HepG2 (cell line): ENCODE measurements around the gene CD4. TPM values are rescaled to one million over a fixed set of nuclear protein-coding genes. Genes with fewer than 3 reads are reported as not detected.
A peak's percentile ranks its signal among the peaks of the same experiment; 100 is the strongest.

Experiments
- MLX ChIP-seq: IDR thresholded peaks from 2 replicates; pipeline ENCODE4 v1.6.1; 2016
- NR0B2 ChIP-seq: sonication (generic); formaldehyde crosslinking; IDR thresholded peaks from 2 replicates; pipeline ENCODE4 v1.4.0; 2020; ENCODE audit warnings: mild to moderate bottlenecking, missing genetic modification reagents
- PHF21A ChIP-seq: sonication (generic); formaldehyde crosslinking; IDR thresholded peaks from 2 replicates; pipeline ENCODE4 v1.5.0; 2020; ENCODE audit warnings: mild to moderate bottlenecking, missing genetic modification reagents
- POLR2A ChIP-seq, 2 experiments: IDR thresholded peaks; 2 replicates each; pipeline ENCODE4 v1.6.1; 2011; ENCODE audit warnings: low read depth in 2 of 2, low read length in 2 of 2, mild to moderate bottlenecking in 1 of 2, moderate library complexity in 1 of 2; ENCODE audit not compliant: insufficient read depth in 1 of 2
- RFXANK ChIP-seq: IDR thresholded peaks from 2 replicates; pipeline ENCODE4 v1.6.1; 2016
- TAF15 ChIP-seq: fragments of 200-400 bp; formaldehyde crosslinking; IDR thresholded peaks from one replicate; pipeline ENCODE4 v1.6.1; 2018; ENCODE audit warnings: mild to moderate bottlenecking, low read depth, low read length; ENCODE audit not compliant: poor library complexity, severe bottlenecking
- ZNF576 ChIP-seq: sonication (generic); formaldehyde crosslinking; IDR thresholded peaks from 2 replicates; pipeline ENCODE4 v1.4.0; 2020; ENCODE audit warnings: mild to moderate bottlenecking, missing genetic modification reagents
- ZNF646 ChIP-seq: sonication (generic); formaldehyde crosslinking; IDR thresholded peaks from 2 replicates; pipeline ENCODE4 v1.9.0; 2021; ENCODE audit warnings: mild to moderate bottlenecking, missing genetic modification reagents
- polyA plus RNA-seq, 8 experiments: library from polyadenylated mRNA; depleted of rRNA in 3 of 8; stranded (reverse) in 7 of 8; unstranded in 1 of 8; fragments of >200 nt; fragmentation: Illumina TruSeq in 4 of 8; extraction: Trizol in 4 of 8; gene quantifications; 2 replicates each; pipeline versions ENCODE4 v1.2.1 to v1.2.3, GENCODE V29; 2011 to 2016; ENCODE audit warnings: low read depth in 4 of 8, missing spikeins in 1 of 8, mixed read lengths in 1 of 8; ENCODE audit not compliant: insufficient read depth in 1 of 8
- total RNA-seq, 5 experiments: library from RNA; depleted of rRNA; stranded (reverse); fragments of >200 nt; fragmentation: Illumina TruSeq; extraction: Trizol; gene quantifications; 2 replicates each; pipeline ENCODE4 v1.2.3, GENCODE V29; 2016; ENCODE audit warnings: low read depth in 1 of 5

The CD4 gene
- total and polyA plus RNA-seq, 2 of the 13 experiments (the other 11 are each of a cell fraction or from before 2014, with no cell fraction given), result 0.07 to 0.95 TPM

- TF ChIP-seq ZNF646 (CRISPR knock-in tag) (peak; percentile 67; the same call in 1 of the 2 replicates), TAF15 (no peak), POLR2A (IDR thresholded peaks at IDR 0.05; ENCODE audit: insufficient read depth in 1 of 2, low read depth in 2 of 2, low read length in 2 of 2) (peak; percentile 50 to 54; a peak in 2 of 4 replicates), PHF21A (CRISPR knock-in tag) (no peak), RFXANK (CRISPR knock-in tag) (no peak), ZNF576 (CRISPR knock-in tag) (no peak), MLX (CRISPR knock-in tag) (no peak), NR0B2 (CRISPR knock-in tag) (no peak)
Observed at GRCh38 chr12:6817662-6818157, 28.4 kb downstream of the CD4 start (continued).
